Thyroid gland (tissue), 4 donors: ENCODE measurements around the gene NPPC.

Source experiments
- POLR2A ChIP-seq, 2 donors: fragments of 450-650 bp; IDR thresholded peaks; one replicate each; pipeline ENCODE4 v1.6.1; 2017; ENCODE audit warnings: antibody characterized with exemption in 2 of 2, mild to moderate bottlenecking in 2 of 2, moderate library complexity in 1 of 2
- TF ChIP-seq, protein P1 (sequence below), 6 experiments: fragments of 200-600 bp in 3 of 6; fragments of 450-650 bp in 3 of 6; sonication (generic) in 3 of 6; IDR thresholded peaks; one replicate each; pipeline ENCODE4 v1.5.1; 2016 to 2019; ENCODE audit warnings: antibody characterized with exemption in 6 of 6, mild to moderate bottlenecking in 2 of 6, inconsistent platforms in 1 of 6, moderate library complexity in 1 of 6

DNA sequence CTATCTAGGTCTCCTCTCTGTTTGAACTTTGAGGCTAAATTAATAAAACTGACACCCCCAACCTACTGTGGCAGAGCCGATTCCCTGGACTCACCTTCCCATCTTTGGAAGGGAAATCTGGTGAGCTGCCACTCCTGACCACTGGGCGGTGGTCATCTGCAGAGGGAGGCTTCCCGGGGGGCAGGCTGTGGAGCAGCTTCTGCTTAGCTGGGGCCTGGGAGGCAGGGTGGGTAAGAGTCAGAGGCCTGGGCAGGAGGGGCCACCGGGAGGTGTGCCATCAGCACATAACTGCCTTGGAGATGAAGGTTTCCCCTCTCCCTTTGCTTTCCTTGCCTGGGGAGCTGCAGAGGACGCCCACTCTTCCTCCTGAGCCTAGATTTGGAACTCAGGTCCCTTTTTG is 2.3 kb upstream of the NPPC start:
- TF ChIP-seq, protein P1, sequence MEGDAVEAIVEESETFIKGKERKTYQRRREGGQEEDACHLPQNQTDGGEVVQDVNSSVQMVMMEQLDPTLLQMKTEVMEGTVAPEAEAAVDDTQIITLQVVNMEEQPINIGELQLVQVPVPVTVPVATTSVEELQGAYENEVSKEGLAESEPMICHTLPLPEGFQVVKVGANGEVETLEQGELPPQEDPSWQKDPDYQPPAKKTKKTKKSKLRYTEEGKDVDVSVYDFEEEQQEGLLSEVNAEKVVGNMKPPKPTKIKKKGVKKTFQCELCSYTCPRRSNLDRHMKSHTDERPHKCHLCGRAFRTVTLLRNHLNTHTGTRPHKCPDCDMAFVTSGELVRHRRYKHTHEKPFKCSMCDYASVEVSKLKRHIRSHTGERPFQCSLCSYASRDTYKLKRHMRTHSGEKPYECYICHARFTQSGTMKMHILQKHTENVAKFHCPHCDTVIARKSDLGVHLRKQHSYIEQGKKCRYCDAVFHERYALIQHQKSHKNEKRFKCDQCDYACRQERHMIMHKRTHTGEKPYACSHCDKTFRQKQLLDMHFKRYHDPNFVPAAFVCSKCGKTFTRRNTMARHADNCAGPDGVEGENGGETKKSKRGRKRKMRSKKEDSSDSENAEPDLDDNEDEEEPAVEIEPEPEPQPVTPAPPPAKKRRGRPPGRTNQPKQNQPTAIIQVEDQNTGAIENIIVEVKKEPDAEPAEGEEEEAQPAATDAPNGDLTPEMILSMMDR (IDR thresholded peaks at IDR 0.05), result no peak
- no peak for TF ChIP-seq POLR2A (IDR thresholded peaks at IDR 0.05)
